Right cardiac atrium (tissue), 5 donors: ENCODE measurements around the gene SLIT3. TPM values are rescaled to one million over a fixed set of nuclear protein-coding genes. Genes with fewer than 3 reads are reported as not detected.

Source experiments
- ATAC-seq, 2 donors: fragments of 200-7000 bp; cut with Tn5 transposase; one replicate each; pipeline versions ENCODE4 v1.8.0 to v1.9.1; 2020; ENCODE audit warnings: moderate library complexity in 2 of 2, mild to moderate bottlenecking in 1 of 2
- DNase-seq, 3 donors: peaks; one replicate each; pipeline ENCODE4 v3.0.0-alpha.2; 2020
- H3K27ac ChIP-seq: one replicate; pipeline ENCODE4 v1.5.1; 2013; ENCODE audit warnings: mild to moderate bottlenecking, low read length, control low read depth, moderate library complexity
- H3K27me3 ChIP-seq: one replicate; pipeline ENCODE4 v1.6.1; 2013; ENCODE audit not compliant: control insufficient read depth, insufficient read depth
- H3K4me1 ChIP-seq: one replicate; pipeline ENCODE4 v1.6.1; 2013; ENCODE audit warnings: low read length; ENCODE audit not compliant: control insufficient read depth, insufficient read depth
- H3K4me3 ChIP-seq: one replicate; pipeline ENCODE4 v1.5.1; 2013; ENCODE audit warnings: low read length, control low read depth
- H3K9me3 ChIP-seq: one replicate; pipeline ENCODE4 v1.6.1; 2013; ENCODE audit warnings: low read length; ENCODE audit not compliant: control insufficient read depth
- WGBS: extraction: QIAGEN DNeasy Blood & Tissue Kit; methylation state at CpG from one replicate; pipeline ENCODE4 v1.1.7; 2013; 5-methylcytosine and 5-hydroxymethylcytosine counted together
- intact Hi-C, 4 donors: fragments of 100-400 bp; cut with DNase I; formaldehyde crosslinking; loops; one replicate each; pipeline versions ENCODE4 v1.11.0 to v1.14.0; 2022 to 2023
- polyA plus RNA-seq: library from polyadenylated mRNA; stranded (reverse); fragments of 200-250 nt; gene quantifications from one replicate; pipeline ENCODE4 v1.2.3, GENCODE V29; 2013
- total RNA-seq, 4 donors: library from RNA; stranded (reverse); fragmentation: NEBNext Ultra II Directional; extraction: Animal tissue kit (Norgen Biotek cat#: 25700); gene quantifications; one replicate each; pipeline ENCODE4 v1.2.1, GENCODE V29; 2021
- donor health status: healthy with polysubstance abuse.
- donor health status: DM: no; HTN: yes; CAD: no.
- donor health status: DM: no; HTN: no; CAD: no.
- donor health status: DM: no; HTN: yes; CAD: no; lungs with severe emphysema.
- donor health status: DM: yes; HTN: yes; CAD: no.

The SLIT3 gene
- total and polyA plus RNA-seq, 5 donors = 32.9 to 188 (median 109) TPM

DNA sequence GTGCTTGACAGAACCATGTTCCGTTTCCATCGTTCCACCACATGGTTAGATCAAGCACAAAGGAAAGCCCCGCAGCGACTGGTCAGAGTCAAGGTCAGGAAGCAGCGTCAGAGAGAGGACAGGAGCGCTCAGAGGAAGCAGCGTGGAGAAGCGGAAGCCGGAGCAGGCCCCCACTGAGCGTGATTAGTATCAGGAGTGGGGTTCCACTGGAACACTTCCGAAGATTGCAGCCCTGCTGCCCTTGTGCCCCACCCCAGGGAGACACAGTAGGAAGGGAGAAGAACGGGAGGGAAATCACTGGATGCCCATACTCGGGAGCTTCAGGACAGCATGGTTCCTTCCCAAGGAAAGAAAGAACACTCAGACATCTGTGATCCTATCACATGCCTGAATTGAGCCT is 532.8 kb downstream of the SLIT3 start:
- Histone ChIP-seq H3K9me3 (no peaks in the 10 kb centered on the region), H3K4me1 (peaks cover 3% of the 10 kb centered on the region)
- 95% methylated on average over 13 of the region's 13 CpGs for WGBS

DNA sequence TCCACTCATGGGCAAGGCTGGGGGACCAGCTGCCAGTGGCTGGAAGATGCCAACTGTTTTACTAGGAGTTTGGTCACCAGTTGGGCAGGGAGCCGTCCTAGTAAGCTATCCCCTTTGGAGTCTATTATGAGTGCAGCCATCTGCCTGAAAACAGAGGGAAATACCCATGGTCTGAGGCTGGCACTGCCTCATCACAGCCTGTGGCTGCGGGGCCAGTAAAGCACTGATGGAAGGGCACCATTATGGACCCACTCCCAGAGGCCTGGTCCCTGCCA is 534.6 kb downstream of the SLIT3 start:
- Histone ChIP-seq H3K4me3 (no peak overlapping the region), H3K27me3 (no peaks in the 10 kb centered on the region), H3K4me1 (peaks cover 3% of the 10 kb centered on the region), H3K9me3 (no peaks in the 10 kb centered on the region), H3K27ac (no peak overlapping the region)
- no peak for ATAC-seq
- intact Hi-C loops = no loop called here
- DNase-seq = no peak
- 71% methylated on average over 2 of the region's 2 CpGs for WGBS

More for the DNA sequence above, 532.8 kb downstream of the SLIT3 start:
- Histone ChIP-seq H3K27me3 (no peaks in the 10 kb centered on the region), H3K27ac (no peak overlapping the region), H3K4me3 (no peak overlapping the region)
- intact Hi-C loops = no loop called here
- ATAC-seq = no peak
- DNase-seq = no peak

DNA sequence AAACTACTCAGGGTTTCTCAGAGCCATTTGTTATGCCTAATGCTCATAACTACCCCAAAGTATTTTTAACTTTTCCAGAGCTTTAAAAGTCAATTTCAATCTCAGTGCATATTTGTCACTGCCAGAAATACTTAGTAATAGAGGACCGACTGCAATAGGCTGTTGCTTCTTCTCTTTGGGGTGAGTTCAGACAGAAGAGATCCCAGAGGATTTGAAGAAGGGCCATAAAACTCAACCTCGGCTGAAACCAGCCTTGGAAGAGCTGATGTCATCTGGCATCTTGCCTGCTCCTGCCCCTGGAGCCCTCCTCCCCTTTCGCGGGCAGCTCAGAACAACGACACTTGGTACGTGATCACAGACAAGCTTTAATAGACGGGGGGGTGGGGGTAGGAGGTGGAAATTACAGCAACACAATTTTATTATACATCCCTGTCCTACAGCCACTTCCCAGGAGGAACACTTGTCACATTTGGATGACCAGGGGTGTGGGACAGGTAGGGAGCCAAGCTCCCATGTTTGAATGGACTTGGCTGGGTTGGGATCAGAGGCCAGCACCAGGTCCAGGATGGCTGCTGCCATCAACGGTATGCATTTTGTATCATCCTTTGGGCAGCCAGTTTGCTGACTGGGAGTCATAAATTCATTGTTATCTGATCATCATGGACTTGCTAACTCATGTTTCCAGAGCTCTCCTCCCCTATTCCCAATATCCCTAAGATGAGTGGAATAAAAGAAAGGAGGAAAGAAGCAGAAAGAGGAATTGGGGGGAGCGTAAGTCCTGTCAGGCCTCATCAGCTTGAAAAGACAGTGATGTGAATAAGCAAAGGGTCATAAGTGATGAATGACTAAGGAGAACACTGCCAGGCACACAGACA is 535.2 kb downstream of the SLIT3 start:
- H3K27me3 ChIP-seq = no peaks in the 10 kb centered on the region
- WGBS = 32% methylated on average over 9 of the region's 9 CpGs
- peaks cover 3% of the 10 kb centered on the region for H3K4me1 ChIP-seq
- ATAC-seq = peak; percentile 43 to 62
- DNase-seq = peak; percentile 64 to 73 (median 66)
- H3K27ac ChIP-seq = no peak overlapping the region
- intact Hi-C loops = no loop called here
- H3K9me3 ChIP-seq = no peaks in the 10 kb centered on the region
- no peak overlapping the region for H3K4me3 ChIP-seq

DNA sequence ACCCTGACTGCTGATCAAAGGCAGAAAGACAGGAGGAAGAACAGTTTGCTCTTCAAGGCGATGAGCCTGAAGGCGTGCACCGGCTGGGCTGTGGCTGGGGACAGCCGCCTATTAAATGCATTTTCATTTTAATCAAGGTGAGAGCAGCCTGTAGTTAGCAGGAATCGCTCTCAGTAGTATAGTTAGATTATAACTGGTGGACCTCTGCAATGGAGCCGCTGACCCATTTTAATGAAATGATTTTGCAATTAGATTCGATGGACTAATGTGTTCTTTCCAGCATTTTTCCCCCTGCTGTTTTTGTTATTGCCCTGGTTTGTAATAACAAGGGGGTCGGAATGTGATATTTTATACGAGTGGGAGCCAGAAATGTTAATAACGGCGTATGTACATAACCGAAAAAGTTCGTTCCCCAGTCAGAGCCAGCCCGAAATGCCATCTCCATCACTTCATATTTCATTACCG is 535.8 kb downstream of the SLIT3 start:
- ATAC-seq = no peak
- intact Hi-C loops = no loop called here
- DNase-seq = no peak
- H3K4me3 ChIP-seq = no peak overlapping the region
- WGBS = 77% methylated on average over 15 of the region's 15 CpGs
- H3K27me3 ChIP-seq = no peaks in the 10 kb centered on the region
- H3K4me1 ChIP-seq = peaks cover 3% of the 10 kb centered on the region
- no peaks in the 10 kb centered on the region for H3K9me3 ChIP-seq
- no peak overlapping the region for H3K27ac ChIP-seq

DNA sequence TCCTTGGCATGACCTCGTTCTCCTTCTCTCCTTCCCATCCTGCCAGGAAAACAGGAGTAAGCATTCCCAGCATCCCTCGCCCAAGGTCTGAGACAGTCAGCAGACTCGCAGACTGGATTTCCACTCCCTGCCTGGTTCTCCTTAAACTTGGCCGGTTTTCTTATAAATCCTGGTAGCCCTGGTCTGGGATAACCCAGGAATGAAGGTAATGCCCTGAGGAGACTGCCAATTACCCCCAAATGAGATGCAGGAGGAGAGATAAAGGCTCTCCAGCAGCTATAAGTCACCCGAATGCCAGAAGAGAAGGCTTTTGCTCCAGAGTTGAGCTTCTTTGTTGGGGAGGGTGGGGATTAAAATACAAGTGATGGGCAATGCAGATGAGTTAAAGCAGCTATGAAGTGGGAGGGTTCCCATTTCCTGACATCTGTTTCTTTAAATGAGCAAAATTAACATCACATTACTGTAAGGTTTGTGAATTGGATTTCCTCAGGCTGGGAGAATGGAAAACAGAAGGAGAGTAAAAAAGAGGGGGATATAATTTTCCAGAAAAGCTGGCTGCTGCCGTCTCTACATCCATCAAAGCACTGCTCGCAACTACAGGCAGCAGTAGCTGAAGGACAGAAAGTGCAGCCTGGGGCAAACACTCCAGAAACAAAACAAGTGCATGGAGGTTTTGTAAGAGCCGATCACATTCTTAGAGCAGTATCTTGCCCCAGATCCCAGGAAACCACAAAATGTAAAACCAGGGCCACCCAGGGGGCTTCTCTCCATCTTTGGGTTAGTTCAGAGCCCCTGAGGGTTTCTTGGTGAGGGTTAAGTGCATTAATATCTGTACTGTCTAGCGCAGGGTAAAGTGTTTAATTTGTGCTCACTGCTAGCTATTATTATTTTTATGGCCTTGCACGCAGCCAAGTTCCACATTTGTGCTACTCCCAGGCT is 544.2 kb downstream of the SLIT3 start:
- Histone ChIP-seq H3K27ac (no peak overlapping the region), H3K4me1 (no peaks in the 10 kb centered on the region), H3K9me3 (no peaks in the 10 kb centered on the region), H3K4me3 (no peak overlapping the region), H3K27me3 (no peaks in the 10 kb centered on the region)
- WGBS = 84% methylated on average over 10 of the region's 10 CpGs
- no peak for DNase-seq
- intact Hi-C loops = no loop called here
- no peak for ATAC-seq

DNA sequence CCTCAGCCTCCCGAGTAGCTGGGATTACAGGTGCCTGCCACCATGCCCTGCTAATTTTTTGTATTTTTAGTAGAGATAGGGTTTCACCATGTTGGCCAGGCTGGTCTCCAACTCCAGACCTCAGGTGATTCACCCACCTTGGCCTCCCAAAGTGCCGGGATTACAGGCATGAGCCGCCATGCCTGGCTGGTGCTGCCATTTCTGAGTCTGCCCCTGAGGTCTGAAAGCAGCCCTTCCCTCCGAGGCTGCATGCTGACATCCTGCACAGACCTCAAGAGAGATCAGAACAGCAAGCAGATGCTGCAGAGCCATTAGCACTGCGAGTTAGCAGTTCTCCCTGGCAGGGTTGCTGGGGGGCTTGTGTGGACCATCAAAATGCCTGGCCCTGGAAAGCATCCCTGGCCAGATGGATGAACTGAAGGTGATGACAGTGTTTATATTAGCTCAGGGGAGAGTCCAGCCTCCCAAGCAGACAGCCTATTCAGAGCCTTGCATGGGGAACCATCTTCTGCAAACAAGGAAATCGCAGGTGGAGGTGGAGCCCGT is 545.3 kb downstream of the SLIT3 start:
- no peak overlapping the region for H3K4me3 ChIP-seq
- H3K9me3 ChIP-seq = no peaks in the 10 kb centered on the region
- ATAC-seq (no peak), DNase-seq (no peak)
- intact Hi-C loops = no loop called here
- WGBS = 88% methylated on average over 7 of the region's 7 CpGs
- H3K27me3 ChIP-seq = no peaks in the 10 kb centered on the region
- no peak overlapping the region for H3K27ac ChIP-seq
- H3K4me1 ChIP-seq = no peaks in the 10 kb centered on the region

DNA sequence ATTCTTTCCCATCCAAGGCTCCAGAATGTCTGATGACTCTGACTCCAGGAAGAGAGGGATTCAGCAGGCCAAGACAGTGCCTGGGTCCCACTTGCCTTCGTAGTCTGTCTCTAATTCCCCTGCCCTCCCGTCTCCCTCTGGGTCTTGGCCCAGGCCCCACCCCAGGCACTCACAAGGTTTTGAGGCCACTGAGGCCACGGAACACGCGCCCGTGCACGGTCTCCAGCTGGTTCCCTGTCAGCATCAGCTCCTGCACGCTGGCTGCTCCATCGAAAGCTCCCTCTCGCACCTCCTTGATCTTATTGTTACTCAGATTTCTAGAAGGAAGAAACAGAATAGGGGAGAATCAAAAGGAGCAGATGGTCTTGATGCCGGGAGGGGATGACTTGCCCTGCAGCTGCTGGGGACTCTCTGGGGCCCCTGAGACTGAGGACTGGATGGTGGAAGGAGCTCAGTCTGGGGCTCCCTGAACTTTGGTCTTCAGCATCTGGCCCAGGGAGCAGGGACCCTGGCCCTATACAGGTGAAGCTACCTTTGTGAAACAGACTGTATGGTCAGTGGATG is 547.2 kb downstream of the SLIT3 start:
- 83% methylated on average over 11 of the region's 11 CpGs for WGBS
- H3K27me3 ChIP-seq = no peaks in the 10 kb centered on the region
- DNase-seq (no peak), ATAC-seq (no peak)
- H3K9me3 ChIP-seq = no peaks in the 10 kb centered on the region
- H3K4me3 ChIP-seq = no peak overlapping the region
- intact Hi-C loops = no loop called here
- H3K27ac ChIP-seq = no peak overlapping the region
- no peaks in the 10 kb centered on the region for H3K4me1 ChIP-seq

DNA sequence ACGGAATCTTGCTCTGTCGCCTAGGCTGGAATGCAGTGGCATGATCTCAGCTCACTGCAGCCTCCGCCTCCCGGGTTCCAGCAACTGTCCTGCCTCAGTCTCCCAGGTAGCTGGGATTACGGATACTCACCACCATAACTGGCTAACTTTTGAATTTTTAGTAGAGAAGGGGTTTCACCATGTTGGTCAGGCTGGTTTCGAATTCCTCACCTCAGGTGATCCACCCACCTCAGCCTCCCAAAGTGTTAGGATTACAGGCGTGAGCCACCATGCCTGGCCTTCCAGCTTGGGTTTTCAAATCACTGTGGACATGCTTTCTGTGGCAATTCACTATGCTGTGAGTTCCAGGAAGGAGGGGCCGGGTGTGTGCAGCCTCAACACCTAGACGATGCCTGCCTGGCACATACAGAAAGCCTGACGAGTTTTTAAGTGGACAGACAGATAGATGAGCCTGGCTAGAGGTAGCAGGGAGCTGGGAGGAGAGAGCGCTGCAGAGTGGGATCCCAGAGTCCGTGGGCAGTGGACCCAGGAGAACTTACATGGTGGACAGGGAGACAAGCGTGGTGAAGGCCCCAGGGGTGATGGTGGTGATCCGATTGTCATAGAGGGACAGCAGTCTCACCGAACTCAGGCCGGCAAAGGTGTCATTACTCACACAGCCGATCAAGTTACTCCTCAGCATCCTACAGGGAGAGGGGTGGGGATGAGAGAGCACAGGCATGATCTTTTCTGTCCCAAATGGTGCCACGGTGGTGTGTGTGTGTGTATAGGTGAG is 548.3 kb downstream of the SLIT3 start:
- WGBS = 80% methylated on average over 18 of the region's 18 CpGs
- Histone ChIP-seq H3K4me1 (no peaks in the 10 kb centered on the region), H3K27me3 (no peaks in the 10 kb centered on the region), H3K9me3 (no peaks in the 10 kb centered on the region), H3K4me3 (no peak overlapping the region), H3K27ac (no peak overlapping the region)
- intact Hi-C loops = no loop called here
- no peak for DNase-seq
- no peak for ATAC-seq

DNA sequence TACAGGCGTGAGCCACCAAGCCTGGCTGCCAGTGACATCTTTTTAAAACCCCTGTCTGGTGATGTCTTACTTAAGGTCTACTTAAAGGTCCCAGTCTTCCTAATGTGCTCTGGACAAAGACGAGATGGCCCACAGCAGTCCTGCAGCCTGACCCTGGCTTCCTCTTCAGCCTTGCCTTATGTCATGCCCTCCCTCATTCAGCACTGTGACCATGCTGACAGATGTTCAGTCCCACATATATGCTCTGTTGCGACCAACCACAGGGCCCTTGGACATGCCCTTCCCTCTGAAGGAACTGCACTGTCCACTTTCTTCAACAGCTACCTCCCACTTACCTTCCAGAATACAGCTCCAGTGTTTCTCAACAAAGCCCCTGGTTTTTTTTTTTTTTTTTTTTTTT is 548.9 kb downstream of the SLIT3 start:
- ATAC-seq (no peak), DNase-seq (no peak)
- no peak overlapping the region for H3K4me3 ChIP-seq
- intact Hi-C loops = no loop called here
- H3K27ac ChIP-seq = no peak overlapping the region
- no peaks in the 10 kb centered on the region for H3K9me3 ChIP-seq
- no peaks in the 10 kb centered on the region for H3K27me3 ChIP-seq
- 91% methylated on average over 3 of the region's 3 CpGs for WGBS
- no peaks in the 10 kb centered on the region for H3K4me1 ChIP-seq

DNA sequence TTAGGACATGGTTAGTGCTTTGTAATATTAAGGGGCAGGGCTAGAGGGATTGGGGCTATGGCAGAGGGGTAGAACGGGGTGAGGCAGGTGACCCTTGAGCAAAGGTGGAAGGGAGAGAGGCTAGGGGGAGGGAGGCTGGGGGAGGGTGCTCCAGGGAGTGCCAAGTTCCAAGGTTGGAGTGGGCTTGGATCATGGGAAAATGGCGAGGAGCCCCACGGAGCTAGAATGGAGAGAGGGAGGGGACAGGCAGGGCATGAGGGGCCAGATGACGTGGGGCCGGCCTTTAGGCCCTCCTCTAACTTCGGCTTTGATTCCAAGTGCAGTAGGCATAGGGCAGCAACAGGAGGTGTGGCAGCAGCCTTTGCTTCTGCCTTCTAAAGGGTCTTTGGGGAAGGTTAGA is 550.0 kb downstream of the SLIT3 start:
- Histone ChIP-seq H3K27ac (no peak overlapping the region), H3K27me3 (no peaks in the 10 kb centered on the region), H3K4me3 (no peak overlapping the region), H3K9me3 (no peaks in the 10 kb centered on the region), H3K4me1 (no peaks in the 10 kb centered on the region)
- intact Hi-C loops = no loop called here
- no peak for DNase-seq
- ATAC-seq = no peak
- 77% methylated on average over 6 of the region's 6 CpGs for WGBS
